ENCODE measurements around the gene PI4KA. TPM values are rescaled to one million over a fixed set of nuclear protein-coding genes. Genes with fewer than 3 reads are reported as not detected.

Gene PI4KA
- total RNA-seq, 1 experiment from 2014 or later = 65.8 TPM

- Histone ChIP-seq H3K4me2 (ENCODE audit: insufficient read depth, insufficient read length, low read length) (no peak overlapping the region), H2BK15ac (ENCODE audit: low read depth, low read length) (no peak overlapping the region), H2AFZ (ENCODE audit: low read length) (no peak overlapping the region), H3K27ac (ENCODE audit: insufficient read length, low read depth, low read length) (no peak overlapping the region), H3K18ac (ENCODE audit: insufficient read length, low read depth, low read length) (no peak overlapping the region), H3K23me2 (ENCODE audit: insufficient read length, low read depth, low read length, poor library complexity, severe bottlenecking) (no peaks in the 10 kb centered on the region), H2BK12ac (ENCODE audit: insufficient read length, low read depth, low read length) (no peak overlapping the region), H3K23ac (ENCODE audit: insufficient read length, low read depth, low read length) (no peak overlapping the region), H2BK5ac (ENCODE audit: insufficient read length, low read length) (no peak overlapping the region), H4K91ac (ENCODE audit: insufficient read length, low read depth, low read length) (no peak overlapping the region), H4K20me1 (ENCODE audit: control insufficient read depth, insufficient read depth, insufficient read length) (no peaks in the 10 kb centered on the region), H3K9ac (ENCODE audit: extremely low read depth, insufficient read length, low read length) (no peak overlapping the region), H3K9me3 (ENCODE audit: control insufficient read depth, low read depth, low read length) (no peaks in the 10 kb centered on the region), H4K8ac (replicated peaks; ENCODE audit: insufficient read length, low read depth, low read length) (no peak overlapping the region), H3K4ac (ENCODE audit: low read depth, low read length) (no peak overlapping the region), H3K79me1 (ENCODE audit: insufficient read depth, low read depth, low read length, poor library complexity, severe bottlenecking) (no peaks in the 10 kb centered on the region), H3K14ac (ENCODE audit: insufficient read depth, low read length) (no peak overlapping the region), H2BK120ac (ENCODE audit: low read depth, low read length, poor library complexity, severe bottlenecking) (no peak overlapping the region), H3K27me3 (ENCODE audit: insufficient read depth, low read length) (no peaks in the 10 kb centered on the region; the same call in 1 of the 2 replicates), H3K79me2 (ENCODE audit: insufficient read depth, low read length) (no peaks in the 10 kb centered on the region), H3K56ac (ENCODE audit: insufficient read length, low read depth, low read length) (no peak overlapping the region), H3T11ph (ENCODE audit: low read length) (no peak overlapping the region), H2BK20ac (ENCODE audit: low read depth, low read length, poor library complexity, severe bottlenecking) (no peak overlapping the region), H4K5ac (ENCODE audit: insufficient read length, low read depth, low read length) (no peak overlapping the region), H2AK5ac (ENCODE audit: insufficient read length, low read length) (no peak overlapping the region), H3K4me1 (ENCODE audit: insufficient read depth, low read length) (no peaks in the 10 kb centered on the region)
- Mint-ChIP-seq H3K27ac (peak overlapping the region in 1 of 3 experiments; percentile 61; a peak in 3 of 7 replicates), H3K4me1 (0 out of 4 replicates have a peak, but pooled peaks cover 0 to 3% of the 10 kb centered on the region in 2 experiments), H3K9me3 (no peaks in the 10 kb centered on the region), H3K4me3 (no peak overlapping the region), H3K27me3 (ENCODE audit: low read depth) (no peaks in the 10 kb centered on the region), H3K36me3 (ENCODE audit: insufficient read depth in 1 of 3, low read depth in 3 of 3) (peaks cover 0 to 41% (median 4%) of the 10 kb centered on the region in 3 experiments; a peak in 3 of 7 replicates)
- no CpG with 5 or more reads among the region's 9 CpGs for WGBS (ENCODE audit: extremely low coverage, insufficient read length, low lambda C conversion rate)
- TF ChIP-seq, protein P1, sequence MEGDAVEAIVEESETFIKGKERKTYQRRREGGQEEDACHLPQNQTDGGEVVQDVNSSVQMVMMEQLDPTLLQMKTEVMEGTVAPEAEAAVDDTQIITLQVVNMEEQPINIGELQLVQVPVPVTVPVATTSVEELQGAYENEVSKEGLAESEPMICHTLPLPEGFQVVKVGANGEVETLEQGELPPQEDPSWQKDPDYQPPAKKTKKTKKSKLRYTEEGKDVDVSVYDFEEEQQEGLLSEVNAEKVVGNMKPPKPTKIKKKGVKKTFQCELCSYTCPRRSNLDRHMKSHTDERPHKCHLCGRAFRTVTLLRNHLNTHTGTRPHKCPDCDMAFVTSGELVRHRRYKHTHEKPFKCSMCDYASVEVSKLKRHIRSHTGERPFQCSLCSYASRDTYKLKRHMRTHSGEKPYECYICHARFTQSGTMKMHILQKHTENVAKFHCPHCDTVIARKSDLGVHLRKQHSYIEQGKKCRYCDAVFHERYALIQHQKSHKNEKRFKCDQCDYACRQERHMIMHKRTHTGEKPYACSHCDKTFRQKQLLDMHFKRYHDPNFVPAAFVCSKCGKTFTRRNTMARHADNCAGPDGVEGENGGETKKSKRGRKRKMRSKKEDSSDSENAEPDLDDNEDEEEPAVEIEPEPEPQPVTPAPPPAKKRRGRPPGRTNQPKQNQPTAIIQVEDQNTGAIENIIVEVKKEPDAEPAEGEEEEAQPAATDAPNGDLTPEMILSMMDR (conservative IDR thresholded peaks at IDR 0.05) = no peak
- no peak for DNase-seq
These were observed 109.7 kb downstream of the PI4KA start for GRCh38 chr22:20748731-20749428.
